Adrenal gland (tissue), 5 donors: ENCODE results near the gene EFTUD2.
"Not testable (repeated sequence)": the region's sequence is repeated elsewhere in the genome, so short reads cannot be mapped to it uniquely, and the experiment has no call there.

Experiments used
- CTCF ChIP-seq, 6 experiments: fragments of 450-650 bp in 4 of 6; fragments of 200-600 bp in 2 of 6; sonication (generic) in 1 of 6; IDR thresholded peaks; 1 replicate in 5 of 6; 2 replicates in 1 of 6; pipeline versions ENCODE4 v1.5.1 to v1.8.0; 2016 to 2021; ENCODE audit warnings: antibody characterized with exemption in 6 of 6, mild to moderate bottlenecking in 2 of 6, moderate library complexity in 1 of 6
- POLR2A ChIP-seq, 2 donors: fragments of 450-650 bp; IDR thresholded peaks; one replicate each; pipeline ENCODE4 v1.6.1; 2017; ENCODE audit warnings: antibody characterized with exemption in 2 of 2, mild to moderate bottlenecking in 2 of 2, moderate library complexity in 1 of 2
- donor health status: DM: no; HTN: no; CAD: no.

- not testable (repeated sequence) for TF ChIP-seq CTCF, POLR2A (IDR thresholded peaks at IDR 0.05)
Observed at GRCh38 chr17:44808656-44809388, 90.4 kb downstream of the EFTUD2 start.
